Activated CD4-positive, alpha-beta T cell treated with anti-CD3 and anti-CD28 coated beads for 36 hours (primary cell): ENCODE results near the gene RXRA. TPM values are rescaled to one million over a fixed set of nuclear protein-coding genes. Genes with fewer than 3 reads are reported as not detected.

Source experiments
- ATAC-seq: fragments of 200-7000 bp; cut with Tn5 transposase; one replicate; pipeline ENCODE4 v1.10.0; 2021; ENCODE audit warnings: mild to moderate bottlenecking, moderate library complexity
- CTCF ChIA-PET: fragments of 350-600 bp; sonication (Branson Sonifier 250); formaldehyde crosslinking; loops from one replicate; lab custom pipeline; 2021; ENCODE audit warnings: antibody characterized with exemption; lab: Charles Lee
- POLR2A ChIA-PET: fragments of 350-600 bp; sonication (Branson Sonifier 250); formaldehyde crosslinking; loops from one replicate; lab custom pipeline; 2021; ENCODE audit warnings: antibody characterized with exemption, inconsistent platforms; lab: Charles Lee
- DNase-seq: peaks from one replicate; pipeline ENCODE4 v3.0.0-alpha.2; 2020
- H3K27ac Mint-ChIP-seq: one replicate; pipeline ENCODE4 v1.8.0; 2021; ENCODE audit warnings: mixed read lengths
- H3K27me3 Mint-ChIP-seq: one replicate; pipeline ENCODE4 v1.8.0; 2021; ENCODE audit warnings: mixed read lengths
- H3K36me3 Mint-ChIP-seq: one replicate; pipeline ENCODE4 v1.8.0; 2021; ENCODE audit warnings: low read depth, mixed read lengths
- H3K4me1 Mint-ChIP-seq: one replicate; pipeline ENCODE4 v1.8.0; 2021; ENCODE audit warnings: mixed read lengths
- H3K4me3 Mint-ChIP-seq: one replicate; pipeline ENCODE4 v1.8.0; 2021; ENCODE audit warnings: mild to moderate bottlenecking, moderate library complexity, mixed read lengths
- H3K9me3 Mint-ChIP-seq: one replicate; pipeline ENCODE4 v1.8.0; 2021; ENCODE audit warnings: low read depth, mixed read lengths
- intact Hi-C, 2 experiments: fragments of 100-400 bp; cut with DNase I in 1 of 2; cut with micrococcal nuclease in 1 of 2; formaldehyde crosslinking; loops; one replicate each; pipeline versions ENCODE4 v1.14.2 to v1.15.1; 2022 to 2024; cut with DNase I, micrococcal nuclease
- total RNA-seq, 2 experiments: library from RNA; stranded (reverse); gene quantifications; one replicate each; pipeline ENCODE4 v1.2.3, GENCODE V29; 2021

Gene RXRA
- total RNA-seq, 2 experiments from 2014 or later: 17.6 to 20.9 TPM

DNA sequence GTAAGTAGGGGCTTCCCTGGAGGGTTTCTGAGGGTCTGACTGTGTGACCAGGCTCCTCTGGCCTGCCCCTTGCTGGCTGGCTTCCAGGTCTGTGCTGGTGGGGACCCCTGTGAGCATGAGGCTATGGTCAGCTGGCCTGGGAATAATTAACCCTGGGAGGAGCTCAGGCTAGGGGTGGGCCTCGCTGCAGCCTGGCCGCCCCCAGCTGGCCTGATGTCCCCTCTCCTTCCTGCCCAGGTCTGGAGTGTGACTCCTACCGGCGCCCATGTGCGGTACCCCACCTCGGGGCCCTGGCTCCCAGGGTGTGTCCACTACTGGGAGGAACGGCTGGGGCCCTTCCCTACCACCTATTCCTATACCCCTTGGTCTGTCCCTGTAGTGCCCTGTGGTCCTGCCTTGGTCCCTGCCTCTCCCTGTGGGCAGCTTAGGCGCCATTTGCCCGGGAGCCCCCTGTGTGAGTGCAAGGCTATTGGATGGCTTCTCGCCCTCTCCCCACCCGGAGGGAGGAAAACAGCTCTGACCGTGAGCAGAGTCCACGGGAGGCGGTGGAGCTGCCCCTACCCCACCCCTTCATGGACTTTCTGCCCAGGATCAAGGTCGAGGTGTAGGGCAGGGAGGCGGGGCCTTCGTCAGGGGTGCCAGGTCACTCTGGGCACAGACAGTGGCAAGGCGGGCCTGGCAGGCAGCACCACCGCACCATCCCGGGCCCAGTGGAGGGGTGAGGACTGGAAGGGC is 9.4 kb downstream of the RXRA start:
- ATAC-seq: no peak
- H3K4me1 Mint-ChIP-seq: no peaks in the 10 kb centered on the region
- no peaks in the 10 kb centered on the region for H3K9me3 Mint-ChIP-seq
- intact Hi-C loops: no loop called here
- no peak overlapping the region for H3K27ac Mint-ChIP-seq
- H3K27me3 Mint-ChIP-seq: no peaks in the 10 kb centered on the region
- DNase-seq: no peak
- POLR2A ChIA-PET: no interaction called here
- CTCF ChIA-PET: no interaction called here
- no peak overlapping the region for H3K4me3 Mint-ChIP-seq
- no peaks in the 10 kb centered on the region for H3K36me3 Mint-ChIP-seq

DNA sequence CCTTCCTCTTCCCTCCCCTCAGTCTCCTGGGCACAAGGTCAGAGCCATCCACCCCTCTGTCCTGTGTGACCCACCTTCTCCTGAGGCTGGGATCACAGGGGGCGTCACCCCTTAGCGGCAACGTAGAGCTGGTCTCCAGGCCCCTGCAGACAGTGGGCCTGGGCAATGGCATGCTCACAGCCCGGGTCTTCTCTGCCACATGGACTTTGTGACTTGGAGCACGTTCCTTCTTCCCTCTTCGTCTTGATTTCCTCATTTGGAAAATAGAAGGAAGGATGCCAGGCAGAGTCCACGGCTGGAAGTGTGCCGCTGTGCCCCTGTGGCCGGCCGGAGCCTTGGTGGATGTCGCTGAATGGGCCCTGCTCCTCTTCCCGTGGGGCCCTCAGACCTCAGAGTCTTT is 10.0 kb downstream of the RXRA start:
- H3K36me3 Mint-ChIP-seq: no peaks in the 10 kb centered on the region
- ChIA-PET CTCF (no interaction called here), POLR2A (no interaction called here)
- ATAC-seq: no peak
- no peaks in the 10 kb centered on the region for H3K4me1 Mint-ChIP-seq
- H3K9me3 Mint-ChIP-seq: no peaks in the 10 kb centered on the region
- no peak for DNase-seq
- intact Hi-C loops: no loop called here
- no peak overlapping the region for H3K27ac Mint-ChIP-seq
- no peak overlapping the region for H3K4me3 Mint-ChIP-seq
- no peaks in the 10 kb centered on the region for H3K27me3 Mint-ChIP-seq

DNA sequence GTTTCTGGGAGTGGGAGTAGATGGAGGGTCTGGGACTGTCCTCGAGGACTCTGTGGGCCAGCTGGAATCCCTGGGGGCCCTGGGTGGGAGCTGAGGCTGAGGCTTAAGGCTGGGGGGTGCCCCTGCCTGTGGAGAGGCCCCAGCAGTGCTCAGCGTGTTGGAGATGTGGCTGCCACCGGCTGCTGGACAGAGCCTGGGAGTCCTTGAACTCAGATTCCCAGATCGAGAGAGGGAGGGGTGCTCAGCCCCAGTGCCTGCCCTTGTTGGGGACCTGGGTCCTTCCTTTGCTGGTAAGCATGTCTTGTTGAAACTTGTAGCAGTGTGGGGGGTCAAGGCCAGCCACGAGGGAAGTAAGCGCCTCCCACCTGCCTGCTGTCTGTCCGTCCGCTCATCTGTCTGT is 10.7 kb downstream of the RXRA start:
- H3K36me3 Mint-ChIP-seq: no peaks in the 10 kb centered on the region

DNA sequence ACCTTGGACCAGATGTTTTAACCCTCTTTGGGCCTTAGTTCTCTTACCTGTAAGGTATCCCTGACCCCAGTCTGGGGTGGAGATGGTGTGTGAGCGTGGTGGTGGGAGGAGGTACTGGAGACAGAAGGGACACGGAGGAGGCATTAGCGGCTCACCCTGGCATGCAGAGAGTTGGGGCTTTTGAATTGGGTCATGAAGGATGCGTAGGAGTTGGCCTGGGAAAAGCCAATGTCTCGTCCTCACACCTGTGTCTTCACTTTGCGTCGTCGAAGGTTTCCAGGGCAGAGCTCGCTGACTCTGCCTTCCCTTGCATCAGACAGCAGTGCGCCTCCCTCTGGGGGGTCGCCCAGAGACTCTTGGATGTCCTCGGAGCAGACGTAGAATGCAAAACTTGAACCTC is 11.2 kb downstream of the RXRA start:
- no peaks in the 10 kb centered on the region for H3K27me3 Mint-ChIP-seq
- CTCF ChIA-PET: no interaction called here

More for the DNA sequence above, 10.7 kb downstream of the RXRA start:
- Mint-ChIP-seq H3K27ac (no peak overlapping the region), H3K9me3 (no peaks in the 10 kb centered on the region), H3K4me1 (no peaks in the 10 kb centered on the region), H3K4me3 (no peak overlapping the region), H3K27me3 (no peaks in the 10 kb centered on the region)
- intact Hi-C loops: no loop called here
- DNase-seq (no peak), ATAC-seq (no peak)
- ChIA-PET CTCF (no interaction called here), POLR2A (no interaction called here)

DNA sequence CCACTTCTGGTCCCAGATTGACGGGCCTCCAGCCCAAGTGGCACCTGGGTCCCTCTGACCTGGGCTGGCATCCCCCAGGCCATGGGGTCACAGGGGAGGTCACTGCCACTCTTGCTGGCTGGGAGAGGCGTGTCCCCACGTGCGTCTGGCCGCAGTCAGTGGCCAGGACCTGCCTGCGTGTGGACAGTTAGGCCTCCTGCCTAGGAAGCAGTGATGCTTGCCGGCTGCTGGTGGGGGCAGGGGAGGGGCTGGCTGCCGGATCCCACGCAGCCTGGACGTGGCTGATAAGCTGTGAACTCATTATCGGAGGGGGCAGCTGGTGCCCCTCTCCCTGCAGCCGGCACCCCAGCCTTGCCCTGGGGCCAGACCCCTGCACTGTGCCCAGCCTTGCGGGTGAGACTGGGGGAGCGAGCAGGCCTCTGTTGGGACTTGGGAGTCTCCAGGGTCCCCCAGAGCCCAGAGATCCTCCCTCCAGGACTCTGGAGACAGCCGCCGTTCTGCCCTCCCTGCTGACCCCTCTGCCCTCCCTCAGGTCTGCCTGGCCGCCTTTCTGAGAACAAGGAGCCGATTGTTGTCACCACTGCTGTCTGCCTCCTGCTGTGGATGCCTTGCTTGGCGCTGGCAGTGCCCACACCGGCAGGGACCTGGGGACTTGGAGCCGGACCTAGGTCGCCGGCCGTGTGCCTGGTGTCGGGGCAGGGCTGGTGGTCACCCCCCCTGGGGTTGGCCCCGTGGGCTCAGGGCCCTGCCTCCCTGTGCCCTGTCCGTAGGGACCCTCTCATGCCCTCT is 12.3 kb downstream of the RXRA start:
- POLR2A ChIA-PET: no interaction called here
- Mint-ChIP-seq H3K27ac (no peak overlapping the region), H3K27me3 (no peaks in the 10 kb centered on the region), H3K4me3 (no peak overlapping the region), H3K9me3 (no peaks in the 10 kb centered on the region), H3K36me3 (no peaks in the 10 kb centered on the region), H3K4me1 (peaks cover 3% of the 10 kb centered on the region)
- DNase-seq (no peak), ATAC-seq (no peak)
- intact Hi-C loops: no loop called here
- CTCF ChIA-PET: no interaction called here

More for the DNA sequence above, 11.2 kb downstream of the RXRA start:
- Mint-ChIP-seq H3K27ac (no peak overlapping the region), H3K4me1 (no peaks in the 10 kb centered on the region), H3K4me3 (no peak overlapping the region), H3K9me3 (no peaks in the 10 kb centered on the region), H3K36me3 (no peaks in the 10 kb centered on the region)
- intact Hi-C loops: no loop called here
- POLR2A ChIA-PET: no interaction called here
- no peak for ATAC-seq
- DNase-seq: no peak

DNA sequence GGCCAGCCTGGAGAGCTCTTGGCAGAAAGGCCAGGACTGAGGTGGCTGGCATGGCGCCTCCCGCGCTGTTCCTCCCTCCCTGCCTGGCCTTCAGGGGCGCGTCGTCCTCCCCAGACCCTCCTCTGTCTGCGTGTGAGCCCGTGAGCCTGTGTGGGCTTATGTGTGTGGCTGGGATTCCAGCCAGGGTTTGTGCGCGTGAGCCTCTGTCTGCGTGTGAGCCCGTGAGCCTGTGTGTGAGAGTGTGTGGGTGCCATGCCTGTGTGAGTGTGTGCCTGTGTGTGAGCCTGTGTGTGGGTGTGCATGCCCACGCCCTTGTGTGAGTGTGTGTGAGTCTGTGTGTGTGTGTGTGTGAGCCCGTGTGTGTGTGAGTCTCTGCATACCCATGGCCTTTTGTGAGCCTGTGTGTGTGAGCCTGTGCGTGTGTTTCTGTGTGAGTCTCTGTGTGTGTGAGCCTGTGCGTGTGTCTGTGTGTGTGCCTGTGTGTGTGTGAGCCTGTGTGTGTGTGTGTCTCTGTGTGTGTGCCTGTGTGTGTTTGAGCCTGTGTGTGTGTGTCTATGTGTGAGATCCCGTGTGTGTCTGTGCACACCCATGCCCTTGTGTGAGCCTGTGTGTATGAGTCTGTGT is 13.0 kb downstream of the RXRA start:
- ChIA-PET CTCF (no interaction called here), POLR2A (no interaction called here)
- Mint-ChIP-seq H3K36me3 (no peaks in the 10 kb centered on the region), H3K27me3 (no peaks in the 10 kb centered on the region), H3K9me3 (no peaks in the 10 kb centered on the region), H3K4me3 (no peak overlapping the region), H3K27ac (no peak overlapping the region), H3K4me1 (peaks cover 7% of the 10 kb centered on the region)
- no peak for DNase-seq
- no peak for ATAC-seq
- intact Hi-C loops: no loop called here

DNA sequence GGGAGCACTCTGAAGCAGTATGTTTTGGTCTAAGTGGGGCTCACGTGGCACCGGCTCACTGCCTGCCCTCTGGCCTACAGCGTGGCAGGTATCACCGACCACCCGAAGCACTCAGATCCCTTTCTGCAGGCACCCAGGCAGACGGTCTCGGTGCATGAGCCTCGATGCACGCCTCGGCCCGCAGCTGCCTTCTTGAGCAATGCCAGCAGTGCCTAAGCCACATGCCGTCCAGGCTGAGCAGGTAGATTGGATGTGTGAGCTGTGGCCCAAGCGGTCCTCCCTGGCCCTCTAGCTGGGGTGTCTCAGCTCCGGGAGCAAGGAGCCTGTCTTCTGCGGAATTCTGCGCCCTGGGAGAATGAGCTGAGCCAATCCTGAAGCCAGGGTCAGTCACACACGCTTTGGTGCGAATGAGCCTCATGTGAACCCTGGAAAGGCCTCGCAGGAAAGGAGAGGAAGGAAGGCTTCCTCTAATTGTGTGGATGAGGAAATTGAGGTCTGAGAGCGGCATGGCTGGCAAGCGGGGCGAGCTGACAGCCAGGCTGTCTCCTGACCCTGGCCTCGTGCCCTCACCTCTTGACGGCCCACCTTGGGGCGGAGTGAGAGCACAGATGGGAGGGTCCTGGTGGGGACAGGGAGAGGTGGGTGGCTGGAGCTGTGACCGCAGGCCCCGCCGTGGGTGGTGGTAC is 14.4 kb downstream of the RXRA start:
- Mint-ChIP-seq H3K36me3 (no peaks in the 10 kb centered on the region), H3K4me1 (peaks cover 10% of the 10 kb centered on the region), H3K4me3 (no peak overlapping the region), H3K27me3 (no peaks in the 10 kb centered on the region), H3K27ac (no peak overlapping the region), H3K9me3 (no peaks in the 10 kb centered on the region)
- POLR2A ChIA-PET: no interaction called here
- ATAC-seq: no peak
- no peak for DNase-seq
- intact Hi-C loops: no loop called here
- CTCF ChIA-PET: no interaction called here

DNA sequence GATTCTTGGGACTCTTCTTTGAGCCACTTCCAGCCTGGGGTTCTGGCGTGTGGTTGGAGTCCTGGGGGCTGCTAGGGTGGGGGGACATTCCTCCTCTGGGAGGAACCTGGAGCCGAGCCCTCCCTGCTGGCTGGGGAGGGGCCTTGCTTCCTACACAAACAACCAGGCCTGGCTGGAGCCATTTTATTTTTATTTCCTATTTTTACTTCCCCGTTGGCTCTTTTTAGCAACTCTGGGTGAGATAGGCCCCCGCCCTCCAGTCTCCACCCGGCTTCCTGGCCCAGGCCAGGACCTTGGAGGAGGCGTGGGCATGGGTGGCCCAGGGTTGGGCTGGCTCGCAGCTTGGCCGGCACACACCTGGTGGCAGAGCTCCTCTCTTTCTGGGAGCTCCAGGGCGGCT is 15.1 kb downstream of the RXRA start:
- H3K27me3 Mint-ChIP-seq: no peaks in the 10 kb centered on the region
- CTCF ChIA-PET: interaction anchor here (1.3 kb wide), 1 partner anchor 14 kb away, joined by 5 read pairs; no protein-coding TSS in a partner anchor
- ATAC-seq: no peak
- POLR2A ChIA-PET: no interaction called here
- no peaks in the 10 kb centered on the region for H3K9me3 Mint-ChIP-seq
- peaks cover 10% of the 10 kb centered on the region for H3K4me1 Mint-ChIP-seq
- no peaks in the 10 kb centered on the region for H3K36me3 Mint-ChIP-seq
- no peak overlapping the region for H3K4me3 Mint-ChIP-seq
- no peak overlapping the region for H3K27ac Mint-ChIP-seq
- DNase-seq: no peak
- intact Hi-C loops: no loop called here

DNA sequence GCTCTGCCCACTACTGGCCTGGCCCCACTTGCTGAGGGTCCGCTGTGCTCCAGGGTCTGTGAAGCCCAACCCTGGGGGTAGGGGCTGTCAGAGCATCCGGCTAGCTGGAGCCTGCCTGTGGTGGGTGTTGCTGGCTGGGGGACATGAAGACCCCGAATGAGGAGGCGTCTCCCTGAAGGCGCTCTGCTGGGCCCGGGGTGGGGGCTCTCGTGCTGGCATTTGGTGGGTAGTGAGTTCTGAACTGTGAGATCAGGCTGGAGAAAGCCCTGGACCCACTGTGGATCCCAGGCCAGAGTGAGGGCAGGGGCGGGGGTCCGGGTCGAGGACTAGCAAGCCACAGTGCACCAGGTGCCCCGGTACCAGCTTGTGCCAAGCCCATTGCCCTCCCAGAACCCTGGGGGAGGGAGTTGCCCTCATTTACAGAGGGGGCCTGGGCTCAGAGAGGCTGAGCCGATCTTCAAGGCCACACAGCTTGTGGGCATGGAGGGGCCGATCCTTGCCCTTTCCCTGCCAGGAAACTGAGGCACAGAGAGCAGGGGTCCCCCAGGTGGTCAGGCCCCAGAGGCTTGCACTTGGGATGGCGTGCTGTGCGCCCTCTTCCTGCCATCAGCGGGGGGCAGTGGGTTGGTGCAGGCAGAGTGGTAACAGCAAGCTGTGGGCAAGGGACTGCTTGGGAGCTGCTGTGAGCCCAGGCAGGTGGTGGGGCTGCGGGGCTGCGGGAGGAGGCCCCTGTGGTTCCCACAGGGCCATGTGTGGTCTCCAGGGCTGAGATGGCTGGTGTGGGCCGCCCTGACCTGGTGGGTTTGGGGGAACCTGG is 15.9 kb downstream of the RXRA start:
- ATAC-seq: no peak
- no peak overlapping the region for H3K27ac Mint-ChIP-seq
- intact Hi-C loops: no loop called here
- H3K9me3 Mint-ChIP-seq: no peaks in the 10 kb centered on the region
- ChIA-PET CTCF (interaction anchor here (1.2 to 1.3 kb wide), 2 partner anchors 15 to 35 kb away, joined by 5 read pairs; no protein-coding TSS in a partner anchor), POLR2A (no interaction called here)
- no peaks in the 10 kb centered on the region for H3K27me3 Mint-ChIP-seq
- no peaks in the 10 kb centered on the region for H3K36me3 Mint-ChIP-seq
- no peak for DNase-seq
- H3K4me3 Mint-ChIP-seq: no peak overlapping the region
- H3K4me1 Mint-ChIP-seq: peaks cover 10% of the 10 kb centered on the region

DNA sequence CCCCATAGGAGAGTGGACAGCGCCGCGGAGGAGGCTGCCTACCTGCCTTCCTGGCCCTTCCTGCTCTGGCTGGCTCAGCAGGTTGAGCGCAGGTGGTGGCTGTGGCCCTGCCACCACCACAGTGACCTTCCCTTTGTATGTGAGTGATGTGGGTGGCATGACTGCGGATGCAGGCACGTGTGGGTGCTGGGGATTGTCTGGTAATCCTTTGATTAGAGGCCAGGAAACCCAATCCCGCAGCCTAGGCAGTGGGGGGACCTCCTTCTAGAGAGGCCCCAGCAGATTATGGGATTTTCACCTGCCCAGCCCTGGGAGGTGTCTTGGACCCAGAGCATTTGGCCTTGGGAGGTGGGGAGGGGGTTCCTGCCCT is 16.5 kb downstream of the RXRA start:
- ATAC-seq: no peak
- ChIA-PET POLR2A (no interaction called here), CTCF (interaction anchor here (1.2 to 1.3 kb wide), 2 partner anchors 15 to 35 kb away, joined by 5 read pairs; no protein-coding TSS in a partner anchor)
- Mint-ChIP-seq H3K36me3 (no peaks in the 10 kb centered on the region), H3K27ac (no peak overlapping the region), H3K9me3 (no peaks in the 10 kb centered on the region), H3K4me3 (no peak overlapping the region), H3K4me1 (peaks cover 10% of the 10 kb centered on the region), H3K27me3 (no peaks in the 10 kb centered on the region)
- intact Hi-C loops: no loop called here
- no peak for DNase-seq

DNA sequence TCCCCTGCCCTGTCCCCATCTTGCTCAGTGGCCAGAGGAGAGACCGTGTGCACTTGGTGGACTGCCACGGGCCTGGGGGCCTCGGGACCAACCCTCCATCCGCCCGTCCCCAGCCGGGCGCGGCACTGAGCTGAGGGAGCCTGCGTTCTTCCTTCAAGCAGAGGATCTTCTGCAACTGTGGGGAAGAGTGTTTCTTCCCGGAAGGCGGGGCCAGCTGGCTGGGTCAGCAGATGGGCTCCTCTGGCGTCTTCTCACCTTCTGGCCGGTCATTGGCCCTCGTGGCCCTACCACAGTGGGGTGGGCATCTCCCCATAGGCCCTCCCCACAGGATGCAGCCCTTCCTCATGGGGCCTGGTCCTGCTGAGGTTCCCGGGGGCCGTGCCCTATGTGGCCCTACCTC is 17.4 kb downstream of the RXRA start:
- Mint-ChIP-seq H3K4me1 (peaks cover 10% of the 10 kb centered on the region), H3K36me3 (no peaks in the 10 kb centered on the region), H3K9me3 (no peaks in the 10 kb centered on the region), H3K4me3 (no peak overlapping the region), H3K27me3 (no peaks in the 10 kb centered on the region), H3K27ac (no peak overlapping the region)
- POLR2A ChIA-PET: no interaction called here
- intact Hi-C loops: no loop called here
- CTCF ChIA-PET: interaction anchor here (1.2 kb wide), 1 partner anchor 34 kb away, joined by 5 read pairs; no protein-coding TSS in a partner anchor
- no peak for DNase-seq
- ATAC-seq: no peak
